ENCODE measurements around the gene MBD3L4.

MBD3L4 gene

DNA sequence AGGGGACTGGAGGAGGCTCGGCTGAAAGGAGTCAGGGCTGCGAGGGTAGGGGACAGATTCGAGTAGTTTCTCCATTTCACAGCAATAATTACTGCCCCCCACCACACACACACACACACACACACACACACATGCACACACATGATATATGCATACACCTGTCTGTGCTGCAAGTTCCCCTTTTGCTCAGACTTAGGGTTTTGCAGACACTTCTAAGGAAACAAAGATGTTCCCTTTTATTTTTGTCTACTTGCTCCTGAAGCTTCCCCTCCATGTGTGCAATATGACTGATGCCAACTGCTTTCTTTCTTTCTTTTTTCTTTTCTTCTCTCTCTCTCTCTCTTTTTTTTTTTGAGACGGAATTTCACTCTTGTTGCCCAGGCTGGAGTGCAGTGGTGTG lies 32.1 kb downstream of the MBD3L4 start:
- TF ChIP-seq, protein P1, sequence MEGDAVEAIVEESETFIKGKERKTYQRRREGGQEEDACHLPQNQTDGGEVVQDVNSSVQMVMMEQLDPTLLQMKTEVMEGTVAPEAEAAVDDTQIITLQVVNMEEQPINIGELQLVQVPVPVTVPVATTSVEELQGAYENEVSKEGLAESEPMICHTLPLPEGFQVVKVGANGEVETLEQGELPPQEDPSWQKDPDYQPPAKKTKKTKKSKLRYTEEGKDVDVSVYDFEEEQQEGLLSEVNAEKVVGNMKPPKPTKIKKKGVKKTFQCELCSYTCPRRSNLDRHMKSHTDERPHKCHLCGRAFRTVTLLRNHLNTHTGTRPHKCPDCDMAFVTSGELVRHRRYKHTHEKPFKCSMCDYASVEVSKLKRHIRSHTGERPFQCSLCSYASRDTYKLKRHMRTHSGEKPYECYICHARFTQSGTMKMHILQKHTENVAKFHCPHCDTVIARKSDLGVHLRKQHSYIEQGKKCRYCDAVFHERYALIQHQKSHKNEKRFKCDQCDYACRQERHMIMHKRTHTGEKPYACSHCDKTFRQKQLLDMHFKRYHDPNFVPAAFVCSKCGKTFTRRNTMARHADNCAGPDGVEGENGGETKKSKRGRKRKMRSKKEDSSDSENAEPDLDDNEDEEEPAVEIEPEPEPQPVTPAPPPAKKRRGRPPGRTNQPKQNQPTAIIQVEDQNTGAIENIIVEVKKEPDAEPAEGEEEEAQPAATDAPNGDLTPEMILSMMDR (IDR thresholded peaks at IDR 0.05; ENCODE audit: borderline replicate concordance, insufficient read depth, low read depth, low read length) = no peak
- H3K4me3 ChIP-seq (ENCODE audit: low read depth, low read length) = no peak overlapping the region

DNA sequence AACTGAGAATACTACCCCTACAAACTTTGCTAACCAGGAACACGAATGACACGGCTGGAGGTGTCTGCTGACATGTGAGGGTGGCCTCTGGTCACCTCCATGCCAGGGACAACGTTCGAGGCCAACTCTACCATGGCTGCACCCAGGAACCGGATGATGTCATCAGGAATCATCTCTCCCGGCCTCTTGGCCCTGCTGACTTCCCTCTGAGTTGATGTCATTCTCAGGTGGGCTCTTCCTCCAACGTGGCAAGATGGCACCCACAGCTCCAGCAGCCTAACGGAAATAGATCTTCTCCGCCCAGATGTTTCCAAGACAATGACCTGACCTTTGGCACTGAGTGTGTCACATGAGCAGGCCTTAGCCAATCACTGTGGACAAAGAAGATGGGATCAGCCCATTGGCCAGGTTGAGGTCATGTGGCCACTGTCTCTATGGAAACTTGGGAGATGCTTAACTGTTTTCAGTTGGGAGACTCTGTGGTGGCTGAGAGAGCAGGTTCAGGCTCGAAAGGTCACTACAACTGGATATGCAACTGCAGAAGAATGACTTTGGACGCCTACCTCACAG lies 33.8 kb downstream of the MBD3L4 start:
- TF ChIP-seq, protein P1 (IDR thresholded peaks at IDR 0.05; ENCODE audit: borderline replicate concordance, insufficient read depth, low read depth, low read length) = no peak
- no peak overlapping the region for H3K4me3 ChIP-seq (ENCODE audit: low read depth, low read length)

DNA sequence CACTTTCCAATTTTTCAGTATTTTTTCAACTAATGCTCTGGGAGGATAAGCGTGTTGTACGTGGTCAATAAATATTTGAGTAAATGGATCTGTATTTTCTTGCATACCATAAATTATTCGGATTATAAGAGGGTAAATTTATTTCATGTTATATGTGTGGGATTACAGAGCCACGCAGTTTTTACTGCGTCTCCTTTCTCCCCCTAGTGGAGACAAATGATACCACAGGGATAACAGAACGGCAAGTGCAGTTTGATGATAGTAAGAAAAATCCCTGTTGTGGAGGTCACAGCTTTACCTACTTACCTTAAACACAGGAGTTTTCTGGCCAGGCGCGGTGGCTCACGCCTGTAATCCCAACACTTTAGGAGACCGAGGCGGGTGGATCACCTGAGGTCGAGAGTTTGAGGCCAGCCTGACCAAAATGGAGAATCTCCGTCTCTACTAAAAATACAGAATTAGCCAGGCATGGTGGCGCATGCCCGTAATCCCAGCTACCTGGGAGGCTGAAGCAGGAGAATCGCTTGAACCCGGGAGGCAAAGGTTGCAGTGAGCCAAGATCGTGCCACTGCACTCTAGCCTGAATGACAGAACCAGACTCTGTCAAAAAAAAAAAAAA lies 35.6 kb downstream of the MBD3L4 start:
- TF ChIP-seq, protein P1 (IDR thresholded peaks at IDR 0.05; ENCODE audit: borderline replicate concordance, insufficient read depth, low read depth, low read length) = no peak
- H3K4me3 ChIP-seq (ENCODE audit: low read depth, low read length) = no peak overlapping the region

DNA sequence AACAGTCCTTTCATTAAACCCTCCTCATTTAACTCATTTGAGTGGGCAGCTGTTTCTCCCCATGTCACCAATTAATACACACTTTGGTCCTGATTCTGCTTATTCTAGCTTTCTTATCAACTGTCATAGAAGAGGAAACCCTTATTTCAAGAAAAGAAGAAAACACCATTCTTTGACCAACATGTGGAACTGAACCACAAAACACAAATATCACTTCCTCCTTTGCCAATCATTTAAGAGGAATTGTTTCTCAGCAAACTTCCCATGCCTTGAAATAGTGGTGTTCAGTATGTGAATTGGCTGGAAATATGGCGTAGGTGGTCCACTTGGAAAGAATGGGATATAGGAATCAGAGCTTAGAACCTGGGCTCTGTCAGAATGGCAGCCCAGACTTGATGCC lies 39.2 kb downstream of the MBD3L4 start:
- no peak overlapping the region for H3K4me3 ChIP-seq (ENCODE audit: low read depth, low read length)
- TF ChIP-seq, protein P1 (IDR thresholded peaks at IDR 0.05; ENCODE audit: borderline replicate concordance, insufficient read depth, low read depth, low read length) = no peak

DNA sequence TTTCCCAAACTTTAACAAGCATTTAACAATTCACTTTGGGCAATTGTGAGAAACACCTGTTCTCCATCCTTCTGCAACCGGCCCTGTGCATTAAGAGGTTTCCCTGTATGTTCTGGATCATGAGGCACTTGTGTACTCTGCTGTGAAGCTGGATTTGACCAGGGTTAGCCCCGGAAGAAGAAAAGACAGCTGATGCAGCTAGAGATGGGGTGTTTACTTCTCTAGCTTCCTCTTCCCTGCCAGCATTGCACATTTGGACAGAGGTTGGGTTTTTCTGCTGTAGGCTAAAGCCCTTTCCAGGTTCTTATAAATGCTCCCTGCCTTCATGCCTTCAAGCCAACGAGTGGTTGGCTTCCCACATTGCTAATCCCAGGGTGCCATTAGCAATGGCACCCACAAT lies 39.6 kb downstream of the MBD3L4 start:
- TF ChIP-seq, protein P1 (IDR thresholded peaks at IDR 0.05; ENCODE audit: borderline replicate concordance, insufficient read depth, low read depth, low read length) = no peak
- no peak overlapping the region for H3K4me3 ChIP-seq (ENCODE audit: low read depth, low read length)

DNA sequence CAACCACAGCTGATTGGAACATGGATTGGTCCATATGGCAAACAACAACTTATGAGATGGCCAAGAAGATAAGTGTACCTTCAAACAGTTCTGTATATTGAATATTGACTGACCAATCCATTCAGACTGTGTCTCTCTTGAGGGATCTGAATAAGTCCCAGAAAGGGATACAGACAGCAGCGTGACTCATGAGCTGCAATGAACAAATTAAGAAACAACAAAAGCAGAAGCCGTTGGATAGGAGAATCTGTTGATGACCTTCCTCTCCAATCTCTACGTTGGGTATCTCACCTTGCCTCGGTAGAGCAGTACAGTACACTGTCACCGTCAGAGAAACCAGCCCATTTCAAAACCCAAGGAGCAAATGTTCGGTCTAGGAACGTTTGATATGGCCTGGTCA lies 40.0 kb downstream of the MBD3L4 start:
- H3K4me3 ChIP-seq (ENCODE audit: low read depth, low read length) = no peak overlapping the region
- TF ChIP-seq, protein P1 (IDR thresholded peaks at IDR 0.05; ENCODE audit: borderline replicate concordance, insufficient read depth, low read depth, low read length) = no peak
